Muscle layer of duodenum (tissue), 2 donors: ENCODE results near the gene NBAS.
"Not testable (repeated sequence)": the region's sequence is repeated elsewhere in the genome, so short reads cannot be mapped to it uniquely, and the experiment has no call there.

Experiments
- H3K27ac ChIP-seq: one replicate; pipeline ENCODE4 v1.7.0; 2013; ENCODE audit warnings: mild to moderate bottlenecking, low read length
- H3K27me3 ChIP-seq: one replicate; pipeline ENCODE4 v1.7.0; 2013; ENCODE audit warnings: low read depth, mild to moderate bottlenecking, control low read depth, low read length
- H3K36me3 ChIP-seq, 2 donors: one replicate each; pipeline ENCODE4 v1.7.0; 2013; ENCODE audit warnings: low read length in 2 of 2, control low read depth in 1 of 2, mild to moderate bottlenecking in 1 of 2; ENCODE audit not compliant: insufficient read depth in 2 of 2, control insufficient read depth in 1 of 2
- H3K4me1 ChIP-seq, 2 donors: one replicate each; pipeline ENCODE4 v1.7.0; 2013; ENCODE audit warnings: low read length in 2 of 2, mild to moderate bottlenecking in 2 of 2, control low read depth in 1 of 2, moderate library complexity in 1 of 2; ENCODE audit not compliant: insufficient read depth in 2 of 2, control insufficient read depth in 1 of 2
- H3K4me3 ChIP-seq, 2 donors: one replicate each; pipeline ENCODE4 v1.7.0; 2013; ENCODE audit warnings: low read length in 2 of 2, low read depth in 1 of 2, mild to moderate bottlenecking in 1 of 2
- H3K9me3 ChIP-seq, 2 donors: one replicate each; pipeline ENCODE4 v1.7.0; 2013; ENCODE audit warnings: low read length in 2 of 2, control low read depth in 1 of 2, mild to moderate bottlenecking in 1 of 2; ENCODE audit not compliant: control insufficient read depth in 1 of 2
- donor health status: healthy.

Gene NBAS

GRCh38 chr2:15542269-15542668, 18.9 kb downstream of the NBAS start:
- H3K36me3 ChIP-seq, H3K9me3 ChIP-seq, H3K4me3 ChIP-seq, H3K27me3 ChIP-seq, H3K4me1 ChIP-seq, H3K27ac ChIP-seq: not testable (repeated sequence)

DNA sequence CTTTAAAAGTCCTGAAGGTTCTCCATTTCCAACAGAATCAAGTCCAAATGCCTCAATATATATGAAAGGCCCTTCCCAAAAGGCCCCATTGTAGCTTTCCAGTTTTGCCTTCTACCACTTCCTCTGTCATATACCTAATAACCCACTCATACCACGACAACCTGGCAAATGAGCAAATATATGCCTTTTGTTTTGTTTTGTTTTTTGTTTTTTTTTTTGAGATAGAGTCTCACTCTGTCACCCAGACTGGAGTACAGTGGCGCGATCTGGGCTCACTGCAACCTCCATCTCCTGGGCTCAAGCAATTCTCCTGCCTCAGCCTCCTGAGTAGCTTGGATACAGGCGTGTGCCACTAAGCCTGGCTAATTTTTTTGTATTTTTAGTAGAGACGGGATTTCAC, 20.6 kb downstream of the NBAS start:
- not testable (repeated sequence) for H3K27me3 ChIP-seq, H3K9me3 ChIP-seq, H3K4me3 ChIP-seq, H3K27ac ChIP-seq, H3K4me1 ChIP-seq
- peaks cover 6 to 22% of the 10 kb centered on the region in 2 donors for H3K36me3 ChIP-seq

GRCh38 chr2:15539999-15540398, 21.1 kb downstream of the NBAS start:
- H3K36me3 ChIP-seq: peaks cover 6 to 22% of the 10 kb centered on the region in 2 donors
- H3K9me3 ChIP-seq: no peaks in the 10 kb centered on the region
- H3K4me3 ChIP-seq: no peak overlapping the region
- no peaks in the 10 kb centered on the region for H3K4me1 ChIP-seq
- no peaks in the 10 kb centered on the region for H3K27me3 ChIP-seq
- H3K27ac ChIP-seq: no peak overlapping the region

GRCh38 chr2:15538792-15539191, 22.3 kb downstream of the NBAS start:
- H3K36me3 ChIP-seq: peaks cover 10 to 29% of the 10 kb centered on the region in 2 donors
- H3K27me3 ChIP-seq: no peaks in the 10 kb centered on the region
- H3K27ac ChIP-seq: no peak overlapping the region
- no peaks in the 10 kb centered on the region for H3K4me1 ChIP-seq
- no peaks in the 10 kb centered on the region for H3K9me3 ChIP-seq
- no peak overlapping the region for H3K4me3 ChIP-seq

DNA sequence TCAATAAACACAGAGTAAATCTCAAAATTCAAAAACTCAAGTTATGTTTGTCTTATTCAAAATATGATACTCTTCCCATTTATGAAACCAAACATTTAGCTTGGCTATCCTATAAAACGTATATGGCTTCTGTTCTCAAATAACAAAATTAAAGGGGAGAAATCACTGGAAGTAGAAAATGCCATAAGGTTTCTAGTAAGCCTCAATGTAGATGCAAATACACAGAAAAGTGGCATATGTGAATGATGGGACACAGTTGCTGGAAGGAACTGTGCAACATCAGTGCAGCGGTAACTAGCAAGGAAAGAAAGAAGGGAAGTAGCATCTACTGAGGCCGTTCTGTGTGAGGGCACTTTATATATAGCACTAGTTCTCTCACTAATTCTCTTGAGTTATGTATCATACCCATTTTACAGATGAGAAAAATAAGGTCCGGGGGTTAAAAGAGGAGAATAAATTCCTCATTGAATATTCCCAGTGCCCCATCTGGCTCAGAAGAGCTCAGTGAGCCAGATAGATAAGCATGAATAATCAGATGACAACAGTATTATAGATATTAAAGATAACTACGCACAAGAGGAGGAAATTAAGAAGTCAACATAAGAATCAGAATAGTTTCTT, 27.2 kb downstream of the NBAS start:
- no peaks in the 10 kb centered on the region for H3K9me3 ChIP-seq
- no peaks in the 10 kb centered on the region for H3K4me1 ChIP-seq
- H3K27me3 ChIP-seq: no peaks in the 10 kb centered on the region
- no peak overlapping the region for H3K27ac ChIP-seq
- peaks cover 16 to 46% of the 10 kb centered on the region in 2 donors for H3K36me3 ChIP-seq
- H3K4me3 ChIP-seq: no peak overlapping the region

- no peaks in the 10 kb centered on the region for H3K4me1 ChIP-seq
- H3K27me3 ChIP-seq: no peaks in the 10 kb centered on the region
- no peak overlapping the region for H3K27ac ChIP-seq
- peaks cover 16 to 43% of the 10 kb centered on the region in 2 donors for H3K36me3 ChIP-seq
- H3K4me3 ChIP-seq: no peak overlapping the region
- no peaks in the 10 kb centered on the region for H3K9me3 ChIP-seq
Measured at GRCh38 chr2:15532996-15533395, 28.1 kb downstream of the NBAS start.

- Histone ChIP-seq H3K4me3 (no peak overlapping the region), H3K4me1 (no peaks in the 10 kb centered on the region), H3K9me3 (no peaks in the 10 kb centered on the region), H3K27ac (no peak overlapping the region), H3K36me3 (peaks cover 10 to 43% of the 10 kb centered on the region in 2 donors), H3K27me3 (no peaks in the 10 kb centered on the region)
Measured at GRCh38 chr2:15531095-15531854, 29.9 kb downstream of the NBAS start.

DNA sequence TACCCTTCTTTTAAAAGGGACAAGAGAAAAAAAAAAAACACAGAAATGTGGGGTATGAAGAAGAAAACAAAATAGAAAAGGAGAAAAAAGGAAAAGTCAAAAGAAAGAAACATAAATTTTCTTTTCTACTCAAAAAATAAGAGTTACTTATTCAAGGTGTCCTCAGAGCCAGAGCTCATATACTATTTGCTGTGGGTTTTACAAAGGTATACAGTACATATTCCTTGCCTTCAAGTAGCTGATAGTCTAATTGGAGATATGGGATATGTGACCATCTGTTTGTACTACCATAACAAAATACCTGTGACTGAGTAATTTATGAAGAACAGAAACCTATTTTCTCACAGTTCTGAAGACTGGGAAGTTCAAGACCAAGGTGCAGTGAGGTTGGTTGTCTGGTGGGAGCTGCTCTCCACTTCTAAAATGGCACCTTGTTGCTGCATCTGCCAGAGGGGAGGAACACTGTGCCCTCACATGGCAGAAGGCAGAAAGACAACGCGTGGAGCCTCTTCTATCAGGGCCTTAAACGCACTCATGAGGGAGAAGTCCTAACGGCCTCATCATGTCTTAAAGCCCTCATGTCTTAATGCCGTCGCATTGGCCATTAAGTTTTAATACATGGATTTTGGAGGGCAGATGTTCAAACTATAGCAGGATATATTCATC, 33.9 kb downstream of the NBAS start:
- Histone ChIP-seq H3K36me3 (peaks cover 19 to 37% of the 10 kb centered on the region in 2 donors), H3K27ac (no peak overlapping the region), H3K9me3 (no peaks in the 10 kb centered on the region), H3K27me3 (no peaks in the 10 kb centered on the region), H3K4me3 (no peak overlapping the region), H3K4me1 (no peaks in the 10 kb centered on the region)

GRCh38 chr2:15521641-15522181, 39.4 kb downstream of the NBAS start:
- Histone ChIP-seq H3K9me3 (no peaks in the 10 kb centered on the region), H3K36me3 (peaks cover 15 to 19% of the 10 kb centered on the region in 2 donors), H3K27ac (no peak overlapping the region), H3K4me3 (no peak overlapping the region), H3K4me1 (no peaks in the 10 kb centered on the region), H3K27me3 (no peaks in the 10 kb centered on the region)

DNA sequence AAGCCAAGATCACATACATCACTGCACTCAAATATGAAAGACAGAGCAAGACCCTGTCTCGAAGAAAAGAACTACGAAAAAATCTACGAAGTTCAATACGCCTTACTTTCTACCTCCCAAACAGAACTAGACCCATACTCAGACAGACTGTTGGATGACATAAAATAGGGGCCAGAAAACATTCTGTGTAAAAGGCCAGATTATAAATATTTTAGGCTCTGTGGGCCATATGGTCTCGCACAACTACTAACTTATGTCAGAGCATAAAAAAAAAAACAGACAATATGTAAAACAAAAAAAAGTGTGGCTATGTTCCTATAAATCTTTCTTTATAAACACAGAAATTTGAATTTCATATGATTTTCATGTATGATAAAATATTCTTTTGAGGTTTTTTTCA, 40.8 kb downstream of the NBAS start:
- peaks cover 10 to 17% of the 10 kb centered on the region in 2 donors for H3K36me3 ChIP-seq
- H3K4me1 ChIP-seq: no peaks in the 10 kb centered on the region
- no peak overlapping the region for H3K27ac ChIP-seq
- H3K9me3 ChIP-seq: no peaks in the 10 kb centered on the region
- no peaks in the 10 kb centered on the region for H3K27me3 ChIP-seq
- no peak overlapping the region for H3K4me3 ChIP-seq

GRCh38 chr2:15518759-15519158, 42.4 kb downstream of the NBAS start:
- H3K4me1 ChIP-seq, H3K9me3 ChIP-seq, H3K4me3 ChIP-seq, H3K27ac ChIP-seq, H3K27me3 ChIP-seq: not testable (repeated sequence)
- peaks cover 0 to 16% of the 10 kb centered on the region in 2 donors for H3K36me3 ChIP-seq
